HG02970 (cell line): ENCODE data around the gene RBKS.
"Not testable (repeated sequence)": the region's sequence is repeated elsewhere in the genome, so short reads cannot be mapped to it uniquely, and the experiment has no call there.

Experiments
- ATAC-seq: cut with Tn5 transposase; IDR thresholded peaks from one replicate; pipeline ENCODE4 v1.9.1; 2021; ENCODE audit warnings: mild to moderate bottlenecking, moderate library complexity, moderate number of reproducible peaks; ENCODE audit not compliant: unreplicated experiment, low FRiP score

Gene RBKS

DNA sequence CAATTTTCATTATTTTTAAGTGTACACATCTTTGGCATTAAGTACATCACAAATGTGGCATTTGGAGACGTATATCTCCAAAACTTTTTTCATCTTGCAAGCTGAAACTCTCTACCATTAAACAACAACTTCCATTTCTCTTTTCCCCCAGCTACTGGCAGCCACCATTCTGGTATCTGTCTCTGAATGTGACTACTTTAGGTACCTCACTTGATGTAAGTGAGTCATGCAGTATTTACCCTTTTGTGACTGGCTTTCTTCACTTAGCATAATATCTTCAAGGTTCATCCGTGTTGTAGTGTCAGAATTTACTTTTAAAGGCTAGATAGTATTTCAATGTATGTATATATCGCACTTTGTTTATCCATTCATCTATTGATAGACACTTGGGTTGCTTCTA, 17.4 kb upstream of the RBKS start:
- ATAC-seq = no peak

DNA sequence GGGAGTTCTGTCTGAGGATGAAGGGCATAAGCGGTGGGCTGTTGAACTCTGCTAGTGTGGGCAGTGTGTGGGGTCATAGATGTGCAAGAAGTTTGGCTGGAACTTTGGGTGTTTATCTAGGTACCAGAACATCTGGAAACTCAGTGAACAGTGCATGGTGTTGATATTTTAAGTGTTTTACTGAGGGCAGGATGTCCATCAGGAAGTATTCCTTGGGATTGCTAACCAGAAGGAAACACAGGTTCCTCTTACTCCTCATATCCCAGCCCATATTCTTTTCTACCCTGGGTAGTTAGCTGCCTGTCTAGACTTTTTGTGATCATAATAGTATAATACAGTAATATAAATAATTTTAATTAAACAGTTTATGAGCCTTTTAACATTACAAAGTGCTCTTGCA, 15.9 kb upstream of the RBKS start:
- no peak for ATAC-seq

DNA sequence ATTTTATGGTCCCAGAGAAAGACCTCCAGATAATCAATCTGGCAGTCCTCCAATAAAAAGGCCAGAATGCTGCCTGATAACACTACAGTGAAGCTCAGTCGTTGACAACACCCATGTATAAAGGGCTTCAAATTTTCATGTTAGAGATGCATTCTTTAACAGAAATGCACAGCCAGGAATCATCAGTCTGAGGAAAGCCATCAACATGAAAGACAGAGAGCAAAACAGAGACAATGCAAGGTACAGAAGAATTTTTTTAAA, 14.1 kb upstream of the RBKS start:
- no peak for ATAC-seq

DNA sequence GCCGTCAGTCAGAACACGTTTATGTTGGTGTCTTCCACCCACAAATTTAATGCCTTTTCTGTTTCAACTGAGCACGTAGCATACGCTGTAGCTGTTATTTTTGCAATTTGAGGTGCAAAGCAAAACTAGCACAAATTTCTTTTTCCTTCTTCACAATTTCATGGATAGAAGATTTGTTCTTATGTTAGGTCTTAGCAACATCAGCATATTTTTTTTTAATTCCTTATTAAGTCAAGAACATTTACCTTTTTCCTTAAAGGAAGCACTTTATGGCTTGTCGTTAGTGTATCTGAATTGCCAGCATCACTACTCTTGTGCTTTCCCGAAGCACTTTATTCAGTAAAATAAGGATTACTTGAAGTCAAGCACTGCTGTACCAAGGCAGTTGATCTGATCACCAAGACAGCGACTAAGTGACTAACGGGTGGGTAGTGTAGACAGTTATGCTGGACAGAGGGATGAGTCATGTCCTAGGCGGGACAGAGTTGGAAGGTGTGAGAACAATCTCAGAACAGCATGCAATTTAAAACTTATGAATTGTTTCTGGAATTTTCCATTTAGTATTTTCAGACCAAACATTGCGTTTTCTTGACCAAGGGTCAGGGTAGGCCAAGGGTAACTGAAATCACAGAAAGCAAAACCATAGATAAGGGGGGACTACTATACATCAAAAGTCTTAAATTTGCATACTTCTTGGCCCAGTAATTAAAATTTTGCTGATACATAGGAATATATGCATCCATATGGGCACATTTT, 13.6 kb upstream of the RBKS start:
- ATAC-seq = no peak

DNA sequence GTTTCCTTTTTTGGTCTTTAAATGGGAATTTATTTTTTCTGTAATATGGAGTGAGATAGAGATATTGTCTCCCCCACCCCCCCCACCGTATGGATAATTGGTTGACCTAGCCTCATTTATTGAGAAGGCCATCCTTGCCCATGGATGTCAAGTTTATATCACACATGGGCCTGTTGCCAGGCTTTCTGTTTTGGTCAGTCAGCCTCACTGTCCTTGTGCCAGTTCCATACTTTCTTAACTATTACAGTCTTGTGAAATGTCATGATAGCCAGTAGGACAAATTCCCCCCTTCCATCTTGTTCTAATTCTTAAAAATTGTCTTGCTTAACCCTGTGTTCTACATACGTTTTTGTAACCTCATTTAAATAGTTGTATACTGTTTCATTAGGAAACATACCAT, 12.8 kb upstream of the RBKS start:
- ATAC-seq = no peak

DNA sequence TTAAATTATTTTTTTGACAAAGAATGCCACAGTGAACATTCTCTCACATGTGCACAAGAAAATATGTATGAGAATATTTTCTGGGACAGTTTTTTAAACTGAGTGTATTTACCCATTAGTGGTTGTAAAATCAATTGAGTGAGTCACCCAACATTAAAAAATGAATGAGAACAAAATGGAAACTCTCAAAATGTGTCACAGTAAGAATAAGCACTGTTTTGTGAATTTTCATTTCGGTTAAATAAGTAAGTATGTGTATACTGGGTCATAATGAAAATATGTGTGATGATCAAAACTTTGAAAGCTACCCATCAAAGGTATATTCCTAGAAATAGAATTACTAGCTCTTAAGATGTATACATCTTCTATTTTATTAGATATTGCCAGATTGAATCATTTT, 11.9 kb upstream of the RBKS start:
- ATAC-seq = no peak

DNA sequence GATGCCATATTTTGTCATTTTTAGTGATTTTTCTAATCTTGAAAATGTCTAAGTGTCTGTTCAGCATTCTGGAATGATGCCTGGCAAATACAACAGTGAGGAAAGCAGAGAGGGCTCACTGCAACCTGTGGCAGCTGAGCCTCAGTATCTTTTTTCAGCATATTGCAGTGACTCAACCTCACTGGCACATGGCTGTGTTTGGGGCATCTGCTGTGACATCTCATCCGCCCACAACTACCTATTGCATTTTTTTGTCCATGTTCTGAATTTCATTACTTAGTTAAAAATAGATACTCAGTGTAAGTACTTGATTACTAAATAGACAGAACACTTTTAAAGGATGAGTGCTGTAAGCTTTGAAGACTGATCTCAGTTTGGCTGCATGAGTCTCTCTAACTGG, 11.0 kb upstream of the RBKS start:
- no peak for ATAC-seq

DNA sequence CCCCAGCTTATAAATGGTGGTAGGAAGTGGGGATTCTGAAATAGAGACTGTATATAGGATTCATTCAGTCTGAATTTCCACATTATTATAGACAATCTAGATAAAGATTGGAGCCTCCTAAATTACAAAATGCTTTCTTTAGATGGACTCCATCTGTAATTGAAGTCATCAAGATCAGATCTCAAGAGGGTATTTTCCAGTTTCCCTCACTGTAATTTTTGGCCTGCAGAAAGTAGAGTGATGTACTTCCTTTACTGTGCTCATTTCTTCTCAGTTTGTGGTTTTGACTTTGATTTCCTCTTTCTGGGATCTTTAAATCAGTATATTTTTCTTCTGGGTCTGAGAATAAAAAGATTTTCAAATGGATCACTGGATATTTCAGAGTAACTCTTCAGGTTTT, 7.5 kb upstream of the RBKS start:
- no peak for ATAC-seq

DNA sequence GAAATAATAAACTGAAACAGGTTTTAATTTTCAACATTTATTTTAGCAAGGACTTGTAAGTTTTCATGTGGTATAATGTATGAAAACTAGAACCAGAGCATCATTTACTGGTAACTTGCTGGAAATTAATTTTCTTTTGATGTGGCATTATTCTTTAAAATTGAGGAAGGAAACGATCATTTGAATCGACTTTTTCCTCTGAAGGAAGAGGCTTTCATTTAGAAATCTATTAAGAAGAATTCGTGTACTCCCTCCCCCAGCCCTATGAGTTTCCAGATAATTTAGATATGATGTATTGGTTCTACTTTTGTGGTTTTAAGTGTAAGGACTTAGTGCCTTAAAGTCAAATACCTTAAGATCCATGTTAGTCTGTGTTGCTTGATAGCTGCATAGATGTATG, 2.8 kb upstream of the RBKS start:
- ATAC-seq = no peak

DNA sequence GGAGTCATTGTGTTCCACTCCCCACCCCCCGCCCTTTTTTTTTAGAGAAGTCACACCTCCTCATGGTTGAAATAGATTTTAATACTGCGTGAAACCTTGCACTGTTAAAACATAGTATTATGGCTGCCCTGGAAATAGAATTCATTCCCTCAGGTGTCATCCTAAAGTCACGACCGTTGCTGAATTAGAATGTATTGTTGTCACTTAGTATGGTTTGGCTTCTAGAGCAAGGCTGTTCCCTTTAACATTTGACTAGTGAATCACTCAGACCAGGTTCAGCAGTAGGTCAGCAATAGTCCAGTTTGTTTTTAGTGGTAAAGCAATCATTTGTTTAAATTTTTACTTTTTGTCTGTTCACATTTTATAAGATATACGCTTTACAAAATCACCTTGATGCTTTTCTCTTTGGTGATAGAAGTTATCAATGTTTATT, 1.5 kb upstream of the RBKS start:
- ATAC-seq = no peak

DNA sequence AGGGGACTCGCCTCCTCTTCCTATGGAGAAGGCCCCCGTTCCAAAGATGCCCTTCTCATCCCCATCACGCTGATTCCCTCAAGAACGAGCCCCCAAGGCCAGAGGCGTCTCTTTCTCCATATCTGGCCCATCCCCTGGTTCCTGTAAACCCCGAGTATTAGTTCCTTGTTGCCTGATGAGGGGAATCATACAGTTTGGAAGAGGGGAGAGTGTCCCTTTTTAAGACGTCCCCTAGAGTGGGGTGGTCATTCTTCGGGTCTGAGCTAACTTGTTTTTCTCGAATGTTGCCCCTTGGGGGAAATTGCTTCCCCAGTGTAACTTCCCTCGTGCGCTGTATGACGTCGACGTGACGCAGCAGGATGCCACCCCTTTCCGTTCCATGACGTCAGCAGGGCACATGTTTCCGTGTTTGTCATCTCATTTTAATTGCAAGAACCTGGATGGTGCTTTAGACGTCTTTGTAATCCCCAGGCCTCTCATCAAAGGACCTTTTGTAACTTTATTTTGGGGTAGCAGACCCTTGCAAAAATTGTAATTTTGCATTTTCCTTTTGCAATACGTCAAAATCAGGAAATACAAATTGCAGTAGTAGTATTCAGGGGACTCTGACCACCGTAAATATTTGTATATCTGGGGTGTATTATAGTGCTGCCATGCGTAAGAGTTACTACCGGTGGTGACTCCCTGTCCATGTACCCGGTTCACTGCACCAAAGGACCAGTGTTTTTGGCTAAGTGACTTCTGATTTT, 911 bp upstream of the RBKS start:
- peak; percentile 18 for ATAC-seq

DNA sequence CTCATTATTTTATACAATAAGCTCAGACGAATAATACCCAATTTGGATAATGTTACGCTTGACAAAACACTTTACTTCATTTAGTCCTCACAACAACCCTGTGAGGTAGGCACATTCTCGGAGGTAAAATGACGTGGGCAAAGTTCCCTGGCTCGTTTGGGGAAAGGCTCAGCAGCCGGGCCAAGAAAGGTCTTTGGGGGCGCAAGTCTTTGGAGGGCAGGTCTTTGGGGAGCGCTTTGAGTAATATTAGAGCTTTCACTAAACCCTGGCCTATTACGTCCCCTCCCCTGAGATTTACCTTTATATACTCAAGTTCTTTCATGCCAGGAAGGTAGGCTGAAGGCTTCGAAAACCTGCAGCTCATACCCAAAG, 427 bp downstream of the RBKS start:
- ATAC-seq = no peak

DNA sequence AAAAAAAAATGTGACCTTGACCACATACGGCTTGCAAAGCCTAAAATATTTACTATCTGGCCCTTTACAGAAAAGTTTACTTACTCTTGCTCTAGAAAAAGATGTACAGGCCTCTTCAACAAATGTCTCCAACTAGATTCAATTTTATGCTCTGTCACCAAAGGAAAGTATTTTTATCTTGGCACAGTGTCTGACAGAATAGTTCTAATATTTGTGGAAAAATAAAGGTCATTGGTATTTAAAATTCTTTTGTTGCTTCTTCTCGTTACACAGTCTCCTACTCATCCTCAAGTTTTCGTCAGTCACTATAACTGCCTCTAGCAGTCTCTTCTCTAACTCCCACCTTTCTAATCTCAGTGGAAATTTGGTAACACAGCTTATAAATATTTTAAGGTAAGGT, 1.4 kb downstream of the RBKS start:
- no peak for ATAC-seq

DNA sequence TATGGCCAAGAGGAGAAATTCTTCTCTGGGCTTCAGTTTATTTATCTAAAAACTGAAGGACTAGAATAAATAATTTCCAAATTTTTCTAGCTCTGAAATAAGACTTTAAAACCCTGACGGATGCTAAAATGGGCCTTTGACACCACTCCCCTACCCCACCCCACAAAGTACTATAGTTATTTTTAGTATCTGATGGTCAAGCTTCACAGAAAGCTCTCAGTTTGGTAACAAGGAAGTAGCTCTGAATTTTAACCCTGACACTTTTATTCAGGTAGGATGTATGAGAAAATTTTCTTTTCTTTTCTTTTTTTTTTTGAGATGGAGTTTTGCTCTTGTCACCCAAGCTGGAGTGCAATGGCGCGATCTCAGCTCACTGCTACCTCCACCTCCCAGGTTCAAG, 2.4 kb downstream of the RBKS start:
- ATAC-seq = no peak

DNA sequence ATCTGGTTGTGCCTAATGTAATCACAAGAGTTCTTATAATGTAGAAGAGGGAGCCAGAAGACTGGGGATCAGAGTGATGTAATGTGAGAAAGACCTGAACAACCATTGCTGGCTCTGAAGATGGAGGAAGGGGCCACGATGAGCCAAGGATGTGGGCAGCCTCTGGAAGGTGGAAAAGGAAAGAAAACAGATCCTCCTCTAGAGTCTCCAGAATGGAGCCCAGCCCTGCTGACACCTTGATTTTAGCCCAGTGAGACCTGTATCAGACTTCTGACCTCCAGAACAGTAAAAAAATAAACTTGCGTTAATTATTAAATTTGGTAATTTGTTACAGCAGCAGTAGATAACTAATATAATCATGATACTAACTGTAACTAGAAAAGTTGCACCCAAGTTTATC, 3.1 kb downstream of the RBKS start:
- ATAC-seq = no peak

DNA sequence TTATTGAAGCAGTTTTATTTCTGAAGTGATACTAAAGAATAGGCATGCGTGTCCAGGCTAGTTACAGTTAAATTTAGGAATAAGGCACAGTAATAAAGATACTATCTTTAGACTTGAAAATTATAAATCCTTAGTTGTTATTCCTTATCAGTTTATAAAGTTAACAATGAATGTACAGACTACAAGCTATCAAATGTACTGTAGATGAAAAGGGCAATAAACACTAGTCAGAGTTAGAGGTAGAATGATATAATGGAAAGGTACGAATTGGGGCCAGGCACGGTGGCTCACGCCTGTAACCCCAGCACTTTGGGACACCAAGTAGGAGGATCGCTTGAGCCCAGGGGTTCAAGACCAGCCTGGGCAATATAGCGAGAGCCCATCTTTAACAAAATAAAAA, 3.9 kb downstream of the RBKS start:
- no peak for ATAC-seq

DNA sequence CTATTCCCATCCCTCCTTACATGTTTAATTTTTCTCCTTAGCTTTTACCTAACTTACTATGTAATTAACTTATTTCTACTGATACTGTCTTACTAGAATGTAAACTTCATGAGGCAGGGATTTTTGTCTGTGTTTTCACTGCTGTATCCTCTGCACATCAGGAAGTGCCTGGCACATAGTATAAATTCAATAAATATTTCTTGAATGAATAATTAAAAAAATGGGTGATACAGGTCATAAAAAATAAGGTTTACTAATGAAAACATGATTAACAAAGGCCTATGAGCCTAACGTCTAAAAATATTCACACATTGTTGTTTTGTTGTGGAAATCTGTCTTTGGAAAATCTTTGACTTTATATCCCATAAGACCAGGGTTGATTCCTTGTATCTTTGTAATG, 4.5 kb downstream of the RBKS start:
- ATAC-seq = no peak

DNA sequence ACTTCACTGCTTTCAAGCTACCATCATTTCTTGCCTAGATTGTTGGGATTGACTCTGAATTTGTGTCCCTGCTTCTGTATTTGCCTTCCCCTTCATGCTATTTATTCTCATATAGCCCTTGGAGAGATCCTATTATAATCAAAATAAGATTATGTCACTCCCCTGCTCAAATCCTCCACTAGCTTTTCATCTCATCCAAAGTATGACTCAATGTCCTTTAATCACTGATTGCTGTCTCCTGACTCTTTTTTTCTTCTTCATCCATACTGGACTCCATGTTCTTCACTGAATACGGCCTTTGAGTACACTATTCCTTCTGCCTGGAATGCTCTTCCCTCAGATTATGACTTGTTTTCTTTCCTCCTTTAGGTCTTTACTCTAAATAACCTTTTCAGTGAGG, 5.0 kb downstream of the RBKS start:
- ATAC-seq = no peak

DNA sequence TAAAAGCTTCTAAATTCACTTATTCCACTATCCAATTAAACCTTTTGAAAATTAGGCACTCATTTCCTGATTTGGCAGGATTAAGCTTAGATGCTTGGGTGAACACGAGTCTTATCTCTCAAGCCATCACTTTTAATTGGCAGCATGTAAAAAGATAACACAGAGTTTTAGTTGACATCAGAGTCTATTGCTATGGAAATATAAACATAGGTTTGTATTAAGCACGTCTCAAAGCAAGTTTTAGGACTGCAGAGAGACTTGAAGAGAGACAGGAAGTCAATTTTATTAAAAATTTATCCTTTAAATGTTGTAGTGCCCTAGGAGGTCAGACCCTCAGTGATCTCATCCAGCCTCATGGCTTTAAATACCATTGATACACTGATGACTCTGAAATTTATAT, 5.6 kb downstream of the RBKS start:
- no peak for ATAC-seq

DNA sequence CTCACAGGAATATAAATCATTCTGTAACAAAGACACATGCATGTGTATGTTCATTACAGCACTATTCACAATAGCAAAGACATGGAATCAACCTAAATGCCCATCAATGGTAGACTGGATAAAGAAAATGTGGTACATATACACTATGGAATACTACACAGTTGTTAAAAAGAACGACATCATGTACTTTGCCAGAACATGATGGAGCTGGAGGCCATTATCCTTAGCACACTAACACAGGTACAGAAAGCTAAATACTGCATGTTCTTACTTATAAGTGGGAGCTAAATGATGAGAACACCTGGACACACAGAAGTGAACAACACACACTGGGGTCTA, 7.6 kb downstream of the RBKS start:
- not testable (repeated sequence) for ATAC-seq

DNA sequence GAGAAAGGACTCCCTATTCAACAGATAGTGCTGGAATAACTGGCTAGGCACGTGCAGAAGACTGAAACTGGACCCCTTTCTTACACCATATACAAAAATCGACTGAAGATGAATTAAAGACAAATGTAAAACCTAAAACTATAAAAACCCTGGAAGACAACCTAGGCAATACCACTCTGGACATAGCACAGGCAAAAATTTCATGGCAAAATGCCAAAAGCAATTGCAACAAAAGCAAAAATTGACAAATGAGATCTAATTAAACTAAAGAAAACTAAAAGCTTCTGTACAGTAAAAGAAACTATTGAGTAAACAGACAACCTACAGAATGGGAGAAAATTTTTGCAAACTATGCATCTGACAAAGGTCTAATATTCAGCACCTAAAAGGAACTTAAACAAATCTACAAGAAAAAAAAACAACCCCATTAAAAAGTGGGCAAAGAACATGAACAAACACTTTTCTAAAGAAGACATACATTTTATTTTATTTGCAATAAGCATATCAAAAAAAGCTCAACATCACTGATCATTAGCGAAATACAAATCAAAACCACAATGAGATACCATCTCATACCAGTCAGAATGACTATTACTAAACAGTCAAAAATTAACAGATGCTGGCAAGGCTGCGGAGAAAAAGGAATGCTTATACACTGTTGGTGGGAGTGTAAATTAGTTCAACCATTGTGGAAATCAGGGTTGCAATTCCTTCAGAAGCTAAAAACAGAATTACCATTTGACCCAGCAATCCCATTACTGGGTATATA, 8.2 kb downstream of the RBKS start:
- ATAC-seq = not testable (repeated sequence)

DNA sequence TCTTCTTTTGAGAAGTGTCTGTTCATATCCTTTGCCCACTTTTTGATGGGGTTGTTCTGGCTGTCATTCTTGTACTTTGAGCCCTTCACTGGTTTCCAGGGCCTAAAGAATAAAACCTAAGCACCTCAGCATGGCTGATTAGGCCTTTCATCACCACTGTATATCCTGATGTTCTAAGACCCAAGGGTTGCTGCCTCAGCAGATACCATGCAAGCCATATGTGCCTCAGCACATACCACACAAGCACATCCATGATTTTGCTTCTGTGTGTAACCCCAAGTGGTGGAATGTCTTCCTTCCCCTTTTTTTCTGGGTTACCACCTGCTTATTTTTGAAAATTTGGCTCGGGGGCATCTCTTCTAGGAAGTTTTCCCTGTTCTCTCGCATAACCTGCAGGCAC, 11.4 kb downstream of the RBKS start:
- ATAC-seq = no peak
